HUES64 (cell line): Measurements from ENCODE around the gene SLC39A11.
"Not testable (repeated sequence)": the region's sequence is repeated elsewhere in the genome, so short reads cannot be mapped to it uniquely, and the experiment has no call there.

Experiments
- H3K27ac ChIP-seq: 2 replicates; pipeline ENCODE4 v1.7.0; 2013; ENCODE audit warnings: low read depth, low read length, inconsistent platforms
- H3K27me3 ChIP-seq: 2 replicates; pipeline ENCODE4 v1.6.1; 2013; ENCODE audit warnings: mild to moderate bottlenecking, low read length; ENCODE audit not compliant: insufficient read depth
- H3K36me3 ChIP-seq: 2 replicates; pipeline ENCODE4 v1.6.1; 2013; ENCODE audit warnings: mild to moderate bottlenecking, low read length; ENCODE audit not compliant: insufficient read depth
- H3K4me1 ChIP-seq: 2 replicates; pipeline ENCODE4 v1.6.1; 2013; ENCODE audit warnings: mild to moderate bottlenecking, low read length, moderate library complexity; ENCODE audit not compliant: insufficient read depth
- H3K4me3 ChIP-seq: 2 replicates; pipeline ENCODE4 v1.5.1; 2013; ENCODE audit warnings: mild to moderate bottlenecking, low read length, moderate library complexity
- H3K9ac ChIP-seq: 2 replicates; pipeline ENCODE4 v1.6.1; 2013; ENCODE audit warnings: mild to moderate bottlenecking, low read depth, low read length
- H3K9me3 ChIP-seq: 2 replicates; pipeline ENCODE4 v1.6.1; 2013; ENCODE audit warnings: low read depth, low read length; ENCODE audit not compliant: insufficient read depth
- WGBS: fragments of 150-250, 120-280 bp; methylation state at CpG from one replicate; pipeline ENCODE4 v1.1.7; 2013; ENCODE audit warnings: missing lambda C conversion rate; 5-methylcytosine and 5-hydroxymethylcytosine counted together

The SLC39A11 gene

DNA sequence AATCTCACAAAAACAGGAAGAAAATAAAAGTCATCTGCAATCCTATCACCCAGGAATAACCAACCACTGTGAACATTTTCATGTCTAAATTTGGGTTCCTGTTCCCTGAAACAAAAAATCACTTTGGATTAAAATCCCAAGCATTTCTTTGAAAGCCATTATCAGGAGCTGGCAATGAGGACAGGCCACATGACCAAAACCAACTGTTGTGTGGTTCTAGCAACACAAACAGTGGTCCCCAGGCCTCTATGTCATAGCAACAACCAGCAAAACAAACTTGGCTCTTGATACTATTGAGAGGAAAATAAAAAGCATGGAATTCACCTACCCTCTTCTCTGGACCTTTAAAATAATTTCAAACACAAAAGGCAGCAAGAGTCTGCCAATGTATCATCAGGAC is 252.5 kb downstream of the SLC39A11 start:
- Histone ChIP-seq H3K4me3 (no peak overlapping the region), H3K27ac (no peak overlapping the region), H3K9ac (no peak overlapping the region), H3K36me3 (no peaks in the 10 kb centered on the region), H3K27me3 (no peaks in the 10 kb centered on the region), H3K4me1 (no peaks in the 10 kb centered on the region), H3K9me3 (no peaks in the 10 kb centered on the region)

DNA sequence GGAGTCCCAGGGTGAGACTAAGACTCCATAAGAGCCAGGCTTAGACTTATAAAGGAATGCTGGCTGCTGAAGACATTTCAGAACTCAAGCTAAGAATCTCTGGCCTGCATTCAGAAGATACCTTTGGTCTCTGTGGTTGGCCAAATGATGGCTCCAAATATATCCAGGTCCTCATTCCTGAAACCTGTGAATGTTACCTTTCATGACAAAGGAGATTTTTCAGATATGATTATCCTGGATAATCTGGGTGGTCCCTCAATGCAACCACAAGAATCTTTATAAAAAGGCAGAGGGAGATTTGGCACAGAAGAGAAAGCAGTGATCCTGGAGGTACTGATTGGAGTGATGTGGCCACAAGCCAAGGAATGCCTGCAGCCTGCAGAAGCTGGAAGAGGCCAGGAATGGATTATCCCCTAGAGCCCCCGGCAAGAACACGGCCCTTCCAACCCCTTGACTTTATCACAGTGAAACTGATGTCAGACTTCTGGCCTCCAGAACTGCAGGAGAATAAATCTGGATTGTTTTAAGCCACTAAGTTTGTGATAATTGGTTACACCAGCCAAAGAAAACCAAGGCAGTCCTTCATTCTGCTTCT is 253.3 kb downstream of the SLC39A11 start:
- Histone ChIP-seq H3K4me3 (no peak overlapping the region), H3K36me3 (no peaks in the 10 kb centered on the region), H3K9me3 (no peaks in the 10 kb centered on the region), H3K27ac (no peak overlapping the region), H3K27me3 (no peaks in the 10 kb centered on the region), H3K4me1 (no peaks in the 10 kb centered on the region), H3K9ac (no peak overlapping the region)
- 87% methylated on average over 2 of the region's 2 CpGs for WGBS

DNA sequence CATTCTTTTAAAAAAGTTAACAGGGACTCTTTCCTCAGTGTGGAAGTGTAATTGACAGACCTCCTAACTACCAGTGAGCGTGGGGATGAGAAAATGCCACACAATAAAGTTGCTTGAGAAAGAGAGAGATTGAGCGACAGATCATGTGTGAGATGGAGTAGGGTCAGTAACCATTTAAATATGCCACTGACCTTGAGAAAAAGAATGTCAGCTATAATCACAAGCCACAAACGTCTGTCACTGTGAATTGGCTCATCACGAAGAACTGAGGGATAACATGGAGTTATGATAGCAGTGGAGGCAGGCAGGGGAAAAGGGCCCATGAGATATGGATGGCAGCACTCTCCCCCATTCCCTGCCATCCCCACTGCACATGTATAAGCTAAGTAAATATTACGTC is 253.9 kb downstream of the SLC39A11 start:
- Histone ChIP-seq H3K4me3 (no peak overlapping the region), H3K9ac (no peak overlapping the region), H3K27me3 (no peaks in the 10 kb centered on the region), H3K36me3 (no peaks in the 10 kb centered on the region), H3K4me1 (no peaks in the 10 kb centered on the region), H3K9me3 (no peaks in the 10 kb centered on the region), H3K27ac (no peak overlapping the region)
- WGBS: 85% methylated on average over 5 of the region's 5 CpGs

DNA sequence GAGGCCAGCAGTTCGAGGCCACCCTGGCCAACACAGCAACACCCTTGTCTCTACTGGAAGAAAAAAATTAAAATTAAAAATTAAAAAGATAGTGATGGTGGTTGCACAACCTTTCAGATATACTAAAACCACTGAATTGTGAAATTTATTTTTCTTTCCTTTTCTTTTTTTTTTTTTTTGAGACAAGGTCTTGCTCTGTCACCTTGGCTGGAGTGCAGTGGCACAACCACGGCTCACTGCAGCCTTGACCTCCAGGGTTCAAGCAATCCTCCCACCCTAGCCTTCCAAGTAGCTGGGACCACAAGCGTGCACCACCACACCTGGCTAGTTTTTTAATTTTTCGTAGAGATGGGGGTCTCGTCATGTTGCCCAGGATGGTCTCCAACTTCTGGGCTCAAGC is 254.4 kb downstream of the SLC39A11 start:
- no peaks in the 10 kb centered on the region for H3K9me3 ChIP-seq
- no peaks in the 10 kb centered on the region for H3K4me1 ChIP-seq
- no peak overlapping the region for H3K4me3 ChIP-seq
- no peaks in the 10 kb centered on the region for H3K27me3 ChIP-seq
- no peak overlapping the region for H3K9ac ChIP-seq
- H3K36me3 ChIP-seq: no peaks in the 10 kb centered on the region
- no peak overlapping the region for H3K27ac ChIP-seq
- WGBS: 98% methylated on average over 4 of the region's 5 CpGs

DNA sequence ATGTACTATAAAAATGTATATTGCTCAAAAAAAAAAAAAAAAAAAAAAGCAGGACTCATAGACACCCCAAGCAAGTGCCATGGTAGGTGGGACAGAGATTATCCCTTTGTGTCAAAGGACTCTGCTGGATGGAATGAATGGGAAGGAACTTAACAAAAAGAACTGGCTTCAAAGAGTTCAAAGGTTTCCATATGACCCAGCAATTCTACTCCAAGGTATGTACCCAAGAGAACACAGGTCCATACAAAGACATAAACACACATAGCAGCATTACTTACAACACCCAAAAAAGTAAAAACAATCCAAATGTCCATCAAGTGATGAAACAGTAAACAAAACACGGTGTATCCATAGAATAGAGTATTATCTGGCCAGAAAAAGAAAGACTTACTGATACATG is 255.2 kb downstream of the SLC39A11 start:
- H3K9me3 ChIP-seq: no peaks in the 10 kb centered on the region
- H3K27ac ChIP-seq: no peak overlapping the region
- no peak overlapping the region for H3K9ac ChIP-seq
- no peaks in the 10 kb centered on the region for H3K4me1 ChIP-seq
- H3K36me3 ChIP-seq: no peaks in the 10 kb centered on the region
- H3K27me3 ChIP-seq: no peaks in the 10 kb centered on the region
- H3K4me3 ChIP-seq: no peak overlapping the region
- 100% methylated on average over 1 of the region's 1 CpG for WGBS

DNA sequence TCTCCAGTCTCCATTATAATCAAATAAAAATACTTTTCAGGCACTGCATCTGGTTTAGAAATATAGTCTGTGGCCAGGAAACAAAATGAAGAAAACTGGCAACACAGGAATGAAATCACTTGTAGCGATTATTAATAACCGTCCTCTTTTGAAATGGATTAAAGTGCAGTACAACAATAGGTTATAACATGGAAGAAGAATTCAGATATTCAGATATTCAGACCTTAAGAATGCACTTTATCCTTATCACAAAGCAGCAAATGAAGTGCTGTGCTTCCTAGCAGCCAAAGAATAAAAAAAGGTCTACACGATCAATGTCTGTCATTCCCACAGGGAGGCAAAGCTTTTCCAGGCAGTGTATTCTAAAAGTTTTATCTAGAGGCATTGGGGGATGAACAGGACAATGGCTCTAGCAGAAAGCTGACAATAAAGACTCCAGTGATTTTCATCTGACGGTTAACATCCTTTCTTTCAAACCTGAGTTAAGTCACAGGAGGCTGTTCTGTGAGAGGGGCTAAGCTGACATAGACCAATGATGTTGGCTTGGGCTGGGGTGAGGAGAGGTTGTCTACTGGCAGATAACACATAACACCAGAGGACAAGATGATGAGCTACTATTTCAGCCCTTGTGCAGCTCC is 259.2 kb downstream of the SLC39A11 start:
- no peaks in the 10 kb centered on the region for H3K36me3 ChIP-seq
- H3K27ac ChIP-seq: no peak overlapping the region
- no peaks in the 10 kb centered on the region for H3K4me1 ChIP-seq
- H3K4me3 ChIP-seq: no peak overlapping the region
- 94% methylated on average over 4 of the region's 4 CpGs for WGBS
- H3K9ac ChIP-seq: no peak overlapping the region
- H3K27me3 ChIP-seq: no peaks in the 10 kb centered on the region
- H3K9me3 ChIP-seq: no peaks in the 10 kb centered on the region

DNA sequence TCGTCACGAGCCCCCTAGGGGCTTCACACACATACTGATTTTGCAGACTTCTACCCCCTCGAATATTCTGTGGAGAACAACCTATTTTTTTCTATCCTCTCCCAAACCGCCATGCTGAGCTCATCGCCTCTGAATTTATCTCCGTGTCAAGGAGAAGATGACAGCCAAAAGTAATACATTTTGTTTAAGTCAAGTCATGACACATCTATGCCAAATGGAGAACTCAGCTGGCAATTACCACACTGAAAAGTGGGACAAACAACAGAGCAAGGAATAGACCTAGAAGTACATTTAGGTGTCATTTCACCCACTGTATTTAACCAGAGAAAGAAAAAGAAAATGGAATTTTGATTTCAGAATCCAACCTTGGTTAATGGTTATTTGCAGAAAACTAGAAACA is 260.2 kb downstream of the SLC39A11 start:
- H3K9me3 ChIP-seq: no peaks in the 10 kb centered on the region
- H3K4me3 ChIP-seq: no peak overlapping the region
- no peaks in the 10 kb centered on the region for H3K27me3 ChIP-seq
- H3K9ac ChIP-seq: no peak overlapping the region
- no peak overlapping the region for H3K27ac ChIP-seq
- H3K4me1 ChIP-seq: no peaks in the 10 kb centered on the region
- no peaks in the 10 kb centered on the region for H3K36me3 ChIP-seq
- 93% methylated on average over 6 of the region's 6 CpGs for WGBS

DNA sequence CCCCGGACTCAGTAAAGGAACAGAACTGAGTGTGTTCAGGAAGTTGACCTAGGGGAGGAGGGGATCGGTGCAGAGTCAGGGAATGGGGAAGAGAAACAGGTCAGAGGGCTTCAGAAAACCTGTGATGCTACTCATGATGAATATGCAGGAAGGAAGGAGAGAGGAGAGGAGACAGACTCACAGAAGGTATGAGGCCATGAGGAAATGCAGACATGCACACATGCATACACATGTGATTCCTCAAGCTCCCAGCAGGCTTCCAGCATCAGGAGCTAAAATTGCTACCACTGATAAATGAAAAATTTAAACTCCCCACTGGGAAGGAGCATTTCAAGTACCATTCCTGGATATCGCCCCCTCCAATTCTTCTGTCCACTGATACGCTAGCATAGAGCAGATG is 262.6 kb downstream of the SLC39A11 start:
- Histone ChIP-seq H3K9me3 (peaks cover 18% of the 10 kb centered on the region; the same call in 1 of the 2 replicates), H3K9ac (no peak overlapping the region), H3K4me3 (no peak overlapping the region), H3K4me1 (no peaks in the 10 kb centered on the region), H3K36me3 (no peaks in the 10 kb centered on the region), H3K27me3 (no peaks in the 10 kb centered on the region), H3K27ac (no peak overlapping the region)
- 94% methylated on average over 4 of the region's 4 CpGs for WGBS

DNA sequence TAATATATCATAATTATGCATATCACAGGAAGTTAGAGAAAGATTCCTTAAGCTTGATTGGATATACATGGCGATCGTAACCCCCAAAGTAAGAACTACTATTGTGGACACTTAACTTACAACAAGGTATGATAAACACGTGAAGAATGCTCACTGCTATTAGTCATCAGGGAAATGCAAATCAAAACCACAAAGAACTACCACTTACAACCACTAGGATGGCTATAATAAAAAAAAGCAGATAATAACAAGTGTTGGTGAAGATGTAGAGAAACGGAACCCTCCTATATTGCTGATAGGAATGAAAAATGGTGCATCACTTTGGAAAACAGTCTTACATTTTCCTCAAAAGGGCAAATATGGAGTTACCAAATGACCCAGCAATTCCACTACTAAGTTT is 265.9 kb downstream of the SLC39A11 start:
- no peak overlapping the region for H3K4me3 ChIP-seq
- 97% methylated on average over 4 of the region's 4 CpGs for WGBS
- H3K4me1 ChIP-seq: no peaks in the 10 kb centered on the region

DNA sequence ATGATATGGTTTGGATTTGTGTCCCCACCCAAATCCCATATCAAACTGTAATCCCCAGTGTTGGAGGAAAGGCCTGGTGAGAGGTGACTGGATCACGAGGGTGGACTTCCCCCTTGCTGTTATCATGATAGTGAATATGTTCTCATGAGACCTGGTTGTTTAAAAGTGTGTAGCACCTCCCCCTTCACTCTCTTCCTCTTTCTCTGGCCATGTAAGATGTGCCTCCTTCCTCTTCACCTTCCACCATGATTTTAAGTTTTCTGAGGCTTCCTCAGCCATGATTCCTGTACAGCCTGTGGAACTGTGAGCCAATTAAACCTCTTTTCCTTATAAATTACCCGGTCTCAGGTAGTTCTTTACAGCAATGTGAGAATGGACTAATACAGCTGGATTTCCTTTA is 266.4 kb downstream of the SLC39A11 start:
- H3K27me3 ChIP-seq, H3K9ac ChIP-seq, H3K4me1 ChIP-seq, H3K27ac ChIP-seq, H3K36me3 ChIP-seq, H3K4me3 ChIP-seq: not testable (repeated sequence)
- peaks cover 25% of the 10 kb centered on the region; the same call in 1 of the 2 replicates for H3K9me3 ChIP-seq
- no CpG with 5 or more reads among the region's 2 CpGs for WGBS

More for the DNA sequence above, 265.9 kb downstream of the SLC39A11 start:
- Histone ChIP-seq H3K9me3 (peaks cover 25% of the 10 kb centered on the region; the same call in 1 of the 2 replicates), H3K27me3 (no peaks in the 10 kb centered on the region), H3K36me3 (no peaks in the 10 kb centered on the region), H3K9ac (no peak overlapping the region), H3K27ac (no peak overlapping the region)

DNA sequence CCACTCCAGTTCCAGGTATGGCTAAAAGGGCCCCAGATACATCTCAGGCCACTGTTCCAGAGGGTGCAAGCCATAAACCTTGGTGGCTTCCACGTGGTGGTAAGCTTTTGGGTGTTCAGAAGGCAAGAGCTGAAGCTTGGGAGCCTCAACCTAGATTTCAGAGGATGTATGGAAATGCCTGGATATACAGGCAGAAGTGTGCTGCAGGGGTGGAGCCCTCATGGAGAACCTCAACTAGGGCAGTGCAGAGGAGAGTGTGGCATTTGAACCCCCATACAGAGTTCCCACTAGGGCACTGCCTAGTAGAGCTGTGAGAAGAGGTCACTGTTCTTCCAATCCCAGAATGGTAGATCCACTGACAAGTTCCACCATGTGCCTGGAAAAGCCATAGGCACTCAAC is 267.3 kb downstream of the SLC39A11 start:
- 64% methylated on average over 1 of the region's 1 CpG for WGBS
- H3K9ac ChIP-seq: no peak overlapping the region

DNA sequence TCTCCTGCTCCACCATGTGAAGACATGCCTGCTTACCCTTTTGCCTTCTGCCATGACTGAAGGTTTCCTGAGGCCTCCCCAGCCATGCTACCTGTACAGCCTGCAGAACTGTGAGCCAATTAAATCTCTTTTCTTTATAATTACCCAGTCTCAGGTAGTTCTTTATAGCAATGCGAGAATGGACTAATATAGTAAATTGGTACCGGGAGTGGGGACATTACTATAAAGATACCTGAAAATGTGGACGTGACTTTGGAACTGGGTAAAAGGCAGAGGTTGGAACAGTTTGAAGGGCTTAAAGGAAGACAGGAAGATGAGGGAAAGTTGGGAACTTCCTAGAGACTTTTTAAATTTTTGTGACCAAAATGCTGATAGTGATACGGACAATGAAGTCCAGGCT is 268.2 kb downstream of the SLC39A11 start:
- H3K9me3 ChIP-seq: peaks cover 25% of the 10 kb centered on the region; the same call in 1 of the 2 replicates
- H3K27me3 ChIP-seq, H3K4me1 ChIP-seq, H3K4me3 ChIP-seq, H3K36me3 ChIP-seq, H3K27ac ChIP-seq, H3K9ac ChIP-seq: not testable (repeated sequence)
- WGBS: 93% methylated on average over 4 of the region's 4 CpGs

More for the DNA sequence above, 267.3 kb downstream of the SLC39A11 start:
- H3K27me3 ChIP-seq: no peaks in the 10 kb centered on the region
- no peak overlapping the region for H3K27ac ChIP-seq
- no peak overlapping the region for H3K4me3 ChIP-seq
- H3K9me3 ChIP-seq: peaks cover 25% of the 10 kb centered on the region; the same call in 1 of the 2 replicates
- H3K36me3 ChIP-seq: no peaks in the 10 kb centered on the region
- no peaks in the 10 kb centered on the region for H3K4me1 ChIP-seq
